Measurements from ENCODE around the gene GORAB. TPM values are rescaled to one million over a fixed set of nuclear protein-coding genes. Genes with fewer than 3 reads are reported as not detected.

GORAB gene
- total and polyA plus RNA-seq, 2 of the 13 experiments (the other 11 are each of a cell fraction or from before 2014, with no cell fraction given), result 6.6 to 9.2 TPM

GRCh38 chr1:170503665-170504064, 28.3 kb upstream of the GORAB start (continued):
- TF ChIP-seq, protein P1, sequence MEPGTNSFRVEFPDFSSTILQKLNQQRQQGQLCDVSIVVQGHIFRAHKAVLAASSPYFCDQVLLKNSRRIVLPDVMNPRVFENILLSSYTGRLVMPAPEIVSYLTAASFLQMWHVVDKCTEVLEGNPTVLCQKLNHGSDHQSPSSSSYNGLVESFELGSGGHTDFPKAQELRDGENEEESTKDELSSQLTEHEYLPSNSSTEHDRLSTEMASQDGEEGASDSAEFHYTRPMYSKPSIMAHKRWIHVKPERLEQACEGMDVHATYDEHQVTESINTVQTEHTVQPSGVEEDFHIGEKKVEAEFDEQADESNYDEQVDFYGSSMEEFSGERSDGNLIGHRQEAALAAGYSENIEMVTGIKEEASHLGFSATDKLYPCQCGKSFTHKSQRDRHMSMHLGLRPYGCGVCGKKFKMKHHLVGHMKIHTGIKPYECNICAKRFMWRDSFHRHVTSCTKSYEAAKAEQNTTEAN (CRISPR knock-in tag; conservative IDR thresholded peaks at IDR 0.05), result no peak
- TF ChIP-seq ZBTB21 (CRISPR knock-in tag; IDR thresholded peaks at IDR 0.05) (no peak), ZNF383 (CRISPR knock-in tag; IDR thresholded peaks at IDR 0.05; ENCODE audit: borderline replicate concordance) (no peak), ZNF83 (CRISPR knock-in tag; IDR thresholded peaks at IDR 0.05; ENCODE audit: borderline replicate concordance) (no peak), NR2F6 (IDR thresholded peaks at IDR 0.05) (no peak), NR2F6 (CRISPR knock-in tag; IDR thresholded peaks at IDR 0.05) (no peak), HDAC6 (IDR thresholded peaks at IDR 0.05; ENCODE audit: low read depth, low read length) (no peak)
- TF ChIP-seq, protein P2, sequence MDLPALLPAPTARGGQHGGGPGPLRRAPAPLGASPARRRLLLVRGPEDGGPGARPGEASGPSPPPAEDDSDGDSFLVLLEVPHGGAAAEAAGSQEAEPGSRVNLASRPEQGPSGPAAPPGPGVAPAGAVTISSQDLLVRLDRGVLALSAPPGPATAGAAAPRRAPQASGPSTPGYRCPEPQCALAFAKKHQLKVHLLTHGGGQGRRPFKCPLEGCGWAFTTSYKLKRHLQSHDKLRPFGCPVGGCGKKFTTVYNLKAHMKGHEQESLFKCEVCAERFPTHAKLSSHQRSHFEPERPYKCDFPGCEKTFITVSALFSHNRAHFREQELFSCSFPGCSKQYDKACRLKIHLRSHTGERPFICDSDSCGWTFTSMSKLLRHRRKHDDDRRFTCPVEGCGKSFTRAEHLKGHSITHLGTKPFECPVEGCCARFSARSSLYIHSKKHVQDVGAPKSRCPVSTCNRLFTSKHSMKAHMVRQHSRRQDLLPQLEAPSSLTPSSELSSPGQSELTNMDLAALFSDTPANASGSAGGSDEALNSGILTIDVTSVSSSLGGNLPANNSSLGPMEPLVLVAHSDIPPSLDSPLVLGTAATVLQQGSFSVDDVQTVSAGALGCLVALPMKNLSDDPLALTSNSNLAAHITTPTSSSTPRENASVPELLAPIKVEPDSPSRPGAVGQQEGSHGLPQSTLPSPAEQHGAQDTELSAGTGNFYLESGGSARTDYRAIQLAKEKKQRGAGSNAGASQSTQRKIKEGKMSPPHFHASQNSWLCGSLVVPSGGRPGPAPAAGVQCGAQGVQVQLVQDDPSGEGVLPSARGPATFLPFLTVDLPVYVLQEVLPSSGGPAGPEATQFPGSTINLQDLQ (CRISPR knock-in tag; IDR thresholded peaks at IDR 0.05), result no peak

DNA sequence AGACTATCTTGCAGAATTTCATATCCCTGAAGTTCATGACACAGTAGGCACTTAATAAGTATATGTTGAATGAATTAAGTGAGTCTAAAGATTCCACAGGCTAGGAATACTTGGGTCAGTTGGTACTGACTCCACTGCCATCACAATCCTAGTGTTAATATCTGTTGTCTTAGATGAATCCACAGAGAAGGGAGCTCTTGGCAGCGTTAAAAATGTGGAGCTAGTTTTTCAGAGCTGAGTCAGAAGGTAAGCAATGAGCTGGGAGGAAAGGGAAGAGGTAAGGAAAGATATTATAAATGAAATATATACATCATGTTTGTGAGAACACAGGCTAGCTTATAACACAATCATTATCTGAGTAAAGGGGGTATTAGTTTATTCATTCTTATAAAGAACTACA, 21.8 kb upstream of the GORAB start:
- no peak overlapping the region for H3K4me2 ChIP-seq (ENCODE audit: low read depth, low read length)
- H3K9me3 ChIP-seq (ENCODE audit: low read length), result no peaks in the 10 kb centered on the region
- H3K4me1 ChIP-seq (ENCODE audit: insufficient read depth, low read length), result no peaks in the 10 kb centered on the region
- no peak for DNase-seq (ENCODE audit: low spot score)
- WGBS (ENCODE audit: low lambda C conversion rate), result 5% methylated on average over 1 of the region's 1 CpG
- no peaks in the 10 kb centered on the region for H3K27me3 ChIP-seq (ENCODE audit: control insufficient read depth in 1 of 2, insufficient read depth in 2 of 2, low read length in 2 of 2)
- FAIRE-seq, result no peak
- POLR2A ChIA-PET, result no interaction called here
- CTCF ChIA-PET (ENCODE audit: low intra/inter-chr PET ratio, low total read pairs), result no interaction called here
- H3K36me3 ChIP-seq (replicated peaks in 1 of 2; ENCODE audit: control insufficient read depth in 1 of 2, insufficient read depth in 2 of 2, low read length in 2 of 2), result no peaks in the 10 kb centered on the region
- in situ Hi-C loops (cut with HindIII; ENCODE audit: extremely low pct_ligation_motif_present, low pct_unique_long_range_greater_than_20kb), result no loop called here
- H2AFZ ChIP-seq (ENCODE audit: low read length), result no peak overlapping the region
- no peaks in the 10 kb centered on the region for H3K79me2 ChIP-seq (ENCODE audit: insufficient read depth, low read length)
- no peak for ATAC-seq
- no peak overlapping the region for H3K9ac ChIP-seq (ENCODE audit: insufficient read depth, low read depth, low read length)
- intact Hi-C loops (cut with micrococcal nuclease; ENCODE audit: unreplicated experiment), result no loop called here
- H3K4me3 ChIP-seq (replicated peaks in 1 of 3; ENCODE audit: insufficient read depth in 1 of 3, low read depth in 2 of 3, low read length in 3 of 3), result no peak overlapping the region
- no peaks in the 10 kb centered on the region for H4K20me1 ChIP-seq (ENCODE audit: insufficient read depth, low read length)
- no peak overlapping the region for H3K27ac ChIP-seq (ENCODE audit: extremely low read length, insufficient read depth, low read length)
- no TSS peak for BruUV-seq (replicated peaks)
- TF ChIP-seq FOSL2 (CRISPR knock-in tag; IDR thresholded peaks at IDR 0.05) (no peak), ZNF256 (CRISPR knock-in tag; conservative IDR thresholded peaks at IDR 0.05) (no peak), ZSCAN21 (CRISPR knock-in tag; IDR thresholded peaks at IDR 0.05; ENCODE audit: borderline replicate concordance) (no peak), SMARCC2 (IDR thresholded peaks at IDR 0.05) (no peak), GABPB1 (CRISPR knock-in tag; IDR thresholded peaks at IDR 0.05) (no peak)
- TF ChIP-seq, protein P3, sequence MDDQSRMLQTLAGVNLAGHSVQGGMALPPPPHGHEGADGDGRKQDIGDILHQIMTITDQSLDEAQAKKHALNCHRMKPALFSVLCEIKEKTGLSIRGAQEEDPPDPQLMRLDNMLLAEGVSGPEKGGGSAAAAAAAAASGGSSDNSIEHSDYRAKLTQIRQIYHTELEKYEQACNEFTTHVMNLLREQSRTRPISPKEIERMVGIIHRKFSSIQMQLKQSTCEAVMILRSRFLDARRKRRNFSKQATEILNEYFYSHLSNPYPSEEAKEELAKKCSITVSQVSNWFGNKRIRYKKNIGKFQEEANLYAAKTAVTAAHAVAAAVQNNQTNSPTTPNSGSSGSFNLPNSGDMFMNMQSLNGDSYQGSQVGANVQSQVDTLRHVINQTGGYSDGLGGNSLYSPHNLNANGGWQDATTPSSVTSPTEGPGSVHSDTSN (CRISPR knock-in tag; IDR thresholded peaks at IDR 0.05; ENCODE audit: borderline replicate concordance), result no peak
- TF ChIP-seq, protein P4, sequence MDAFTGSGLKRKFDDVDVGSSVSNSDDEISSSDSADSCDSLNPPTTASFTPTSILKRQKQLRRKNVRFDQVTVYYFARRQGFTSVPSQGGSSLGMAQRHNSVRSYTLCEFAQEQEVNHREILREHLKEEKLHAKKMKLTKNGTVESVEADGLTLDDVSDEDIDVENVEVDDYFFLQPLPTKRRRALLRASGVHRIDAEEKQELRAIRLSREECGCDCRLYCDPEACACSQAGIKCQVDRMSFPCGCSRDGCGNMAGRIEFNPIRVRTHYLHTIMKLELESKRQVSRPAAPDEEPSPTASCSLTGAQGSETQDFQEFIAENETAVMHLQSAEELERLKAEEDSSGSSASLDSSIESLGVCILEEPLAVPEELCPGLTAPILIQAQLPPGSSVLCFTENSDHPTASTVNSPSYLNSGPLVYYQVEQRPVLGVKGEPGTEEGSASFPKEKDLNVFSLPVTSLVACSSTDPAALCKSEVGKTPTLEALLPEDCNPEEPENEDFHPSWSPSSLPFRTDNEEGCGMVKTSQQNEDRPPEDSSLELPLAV (CRISPR knock-in tag; conservative IDR thresholded peaks at IDR 0.05; ENCODE audit: low read depth), result no peak

All from HepG2 (cell line).